Measurements from ENCODE around the gene ADCY4. TPM values are rescaled to one million over a fixed set of nuclear protein-coding genes. Genes with fewer than 3 reads are reported as not detected.

Gene ADCY4
- total RNA-seq, 4 donors from 2014 or later: 12.1 to 53.6 (median 26.9) TPM

- no peak overlapping the region for H3K27ac ChIP-seq
- TF ChIP-seq POLR2A (IDR thresholded peaks at IDR 0.05): no peak
- TF ChIP-seq, protein P1, sequence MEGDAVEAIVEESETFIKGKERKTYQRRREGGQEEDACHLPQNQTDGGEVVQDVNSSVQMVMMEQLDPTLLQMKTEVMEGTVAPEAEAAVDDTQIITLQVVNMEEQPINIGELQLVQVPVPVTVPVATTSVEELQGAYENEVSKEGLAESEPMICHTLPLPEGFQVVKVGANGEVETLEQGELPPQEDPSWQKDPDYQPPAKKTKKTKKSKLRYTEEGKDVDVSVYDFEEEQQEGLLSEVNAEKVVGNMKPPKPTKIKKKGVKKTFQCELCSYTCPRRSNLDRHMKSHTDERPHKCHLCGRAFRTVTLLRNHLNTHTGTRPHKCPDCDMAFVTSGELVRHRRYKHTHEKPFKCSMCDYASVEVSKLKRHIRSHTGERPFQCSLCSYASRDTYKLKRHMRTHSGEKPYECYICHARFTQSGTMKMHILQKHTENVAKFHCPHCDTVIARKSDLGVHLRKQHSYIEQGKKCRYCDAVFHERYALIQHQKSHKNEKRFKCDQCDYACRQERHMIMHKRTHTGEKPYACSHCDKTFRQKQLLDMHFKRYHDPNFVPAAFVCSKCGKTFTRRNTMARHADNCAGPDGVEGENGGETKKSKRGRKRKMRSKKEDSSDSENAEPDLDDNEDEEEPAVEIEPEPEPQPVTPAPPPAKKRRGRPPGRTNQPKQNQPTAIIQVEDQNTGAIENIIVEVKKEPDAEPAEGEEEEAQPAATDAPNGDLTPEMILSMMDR (IDR thresholded peaks at IDR 0.05): no peak
- no peaks in the 10 kb centered on the region for H3K27me3 ChIP-seq
- H3K9me3 ChIP-seq: no peaks in the 10 kb centered on the region
- peaks cover 0 to 52% (median 0%) of the 10 kb centered on the region in 3 donors for H3K36me3 ChIP-seq
- DNase-seq: no peak
- H3K4me1 ChIP-seq: no peaks in the 10 kb centered on the region
- H3K4me3 ChIP-seq: no peak overlapping the region
Measured at GRCh38 chr14:24289649-24290280, 45.1 kb downstream of the ADCY4 start.

DNA sequence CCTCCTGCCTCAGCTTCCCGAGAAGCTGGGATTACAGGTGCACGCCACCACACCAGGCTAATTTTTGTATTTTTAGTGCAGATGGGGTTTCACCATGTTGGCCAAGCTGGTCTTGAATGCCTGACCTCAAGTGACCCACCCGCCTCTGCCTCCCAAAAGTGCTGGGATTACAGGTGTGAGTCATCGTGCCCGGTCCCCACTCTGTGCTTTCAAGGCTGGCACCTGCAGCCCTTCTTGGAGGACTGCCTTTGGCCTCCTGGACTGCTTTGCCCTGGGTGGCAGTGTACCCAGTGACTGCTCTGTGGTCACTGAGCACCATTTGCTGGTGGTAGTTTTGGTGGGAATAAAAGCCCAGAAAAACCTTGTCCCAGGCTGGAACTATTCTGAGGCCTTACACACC is 47.9 kb downstream of the ADCY4 start:
- Histone ChIP-seq H3K4me1 (no peaks in the 10 kb centered on the region), H3K27ac (no peak overlapping the region), H3K27me3 (no peaks in the 10 kb centered on the region), H3K36me3 (peaks cover 0 to 29% (median 0%) of the 10 kb centered on the region in 3 donors), H3K9me3 (no peaks in the 10 kb centered on the region), H3K4me3 (no peak overlapping the region)
- DNase-seq: no peak
- no peak for TF ChIP-seq POLR2A (IDR thresholded peaks at IDR 0.05)
- TF ChIP-seq, protein P1 (IDR thresholded peaks at IDR 0.05): no peak

- H3K9me3 ChIP-seq: no peaks in the 10 kb centered on the region
- no peak overlapping the region for H3K4me3 ChIP-seq
- H3K4me1 ChIP-seq: no peaks in the 10 kb centered on the region
- no peak for TF ChIP-seq POLR2A (IDR thresholded peaks at IDR 0.05)
- TF ChIP-seq, protein P1 (IDR thresholded peaks at IDR 0.05): no peak
- H3K27me3 ChIP-seq: no peaks in the 10 kb centered on the region
- H3K27ac ChIP-seq: no peak overlapping the region
- peaks cover 0 to 13% (median 0%) of the 10 kb centered on the region in 3 donors for H3K36me3 ChIP-seq
- DNase-seq: no peak
Measured at GRCh38 chr14:24285351-24285750, 49.5 kb downstream of the ADCY4 start.

DNA sequence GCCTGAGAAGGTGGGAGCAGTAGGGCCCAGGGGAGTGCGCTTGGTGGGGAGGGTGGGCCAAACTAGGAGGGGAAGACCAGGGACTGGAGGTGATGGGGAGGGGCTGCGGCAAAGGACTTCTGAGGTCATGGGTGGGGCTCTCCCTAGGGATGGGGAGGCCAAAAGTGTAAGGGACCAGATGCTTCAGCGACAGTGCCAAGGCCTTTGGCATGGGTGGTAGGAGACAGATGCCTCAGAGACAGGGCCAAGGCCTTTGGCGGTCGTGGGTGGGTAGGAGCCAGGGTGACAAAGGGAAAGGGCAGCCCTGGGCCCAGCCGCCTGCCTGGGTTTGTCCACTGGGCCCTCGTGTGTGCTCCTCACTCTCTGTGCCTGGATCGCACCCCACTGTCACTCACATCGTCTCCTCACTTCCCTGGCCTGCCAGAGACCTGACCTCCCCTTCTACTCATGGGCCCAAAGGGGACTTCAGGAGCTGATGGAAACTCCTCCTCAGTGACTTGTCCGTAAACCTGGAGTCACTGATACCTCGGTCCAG is 50.3 kb downstream of the ADCY4 start:
- Histone ChIP-seq H3K27ac (no peak overlapping the region), H3K36me3 (peaks cover 0 to 5% (median 0%) of the 10 kb centered on the region in 3 donors), H3K27me3 (no peaks in the 10 kb centered on the region), H3K9me3 (no peaks in the 10 kb centered on the region), H3K4me1 (no peaks in the 10 kb centered on the region), H3K4me3 (no peak overlapping the region)
- TF ChIP-seq POLR2A (IDR thresholded peaks at IDR 0.05): no peak
- TF ChIP-seq, protein P1 (IDR thresholded peaks at IDR 0.05): no peak
- DNase-seq: peak in 1 of 3 donors; percentile 34

DNA sequence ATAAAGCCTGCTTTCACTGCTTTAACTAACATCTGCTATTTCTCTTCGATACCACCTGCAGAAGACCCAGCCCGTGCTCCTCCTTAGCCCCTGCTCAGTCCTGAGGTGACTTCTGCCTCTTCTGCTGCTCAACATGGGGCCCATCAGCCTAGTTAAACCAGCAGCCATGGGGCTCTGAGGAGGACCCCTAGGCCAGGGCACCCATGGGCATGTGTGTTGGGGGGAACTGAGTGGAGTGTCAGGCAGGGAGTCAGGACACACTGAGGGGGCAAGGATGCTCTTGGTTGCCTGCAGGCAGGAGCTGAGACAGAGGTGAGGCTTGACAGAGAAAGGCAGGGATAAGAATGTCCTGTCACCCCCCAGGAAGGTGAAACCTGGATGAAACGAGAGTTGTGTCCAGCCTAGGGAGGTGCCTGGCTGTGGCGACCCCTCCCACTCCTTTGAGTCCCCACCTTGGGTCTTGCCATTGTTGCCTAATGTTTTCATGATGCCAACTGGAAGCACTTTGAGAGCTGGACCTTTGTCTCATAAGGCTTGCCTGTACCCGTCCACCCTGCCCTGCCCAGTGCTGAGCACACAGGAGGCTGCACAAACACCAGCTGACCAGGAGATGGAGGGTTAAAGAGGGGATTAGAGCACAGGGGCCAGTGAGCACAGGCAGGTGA is 50.9 kb downstream of the ADCY4 start:
- Histone ChIP-seq H3K27ac (no peak overlapping the region), H3K36me3 (no peaks in the 10 kb centered on the region), H3K9me3 (no peaks in the 10 kb centered on the region), H3K4me1 (no peaks in the 10 kb centered on the region), H3K27me3 (no peaks in the 10 kb centered on the region), H3K4me3 (no peak overlapping the region)
- no peak for DNase-seq
- TF ChIP-seq POLR2A (IDR thresholded peaks at IDR 0.05): no peak
- TF ChIP-seq, protein P1 (IDR thresholded peaks at IDR 0.05): no peak

Measured in Peyer's patch (tissue), 4 donors.